Measurements from ENCODE around the gene OR4K1.
"Not testable (repeated sequence)": the region's sequence is repeated elsewhere in the genome, so short reads cannot be mapped to it uniquely, and the experiment has no call there.

OR4K1 gene, protein sequence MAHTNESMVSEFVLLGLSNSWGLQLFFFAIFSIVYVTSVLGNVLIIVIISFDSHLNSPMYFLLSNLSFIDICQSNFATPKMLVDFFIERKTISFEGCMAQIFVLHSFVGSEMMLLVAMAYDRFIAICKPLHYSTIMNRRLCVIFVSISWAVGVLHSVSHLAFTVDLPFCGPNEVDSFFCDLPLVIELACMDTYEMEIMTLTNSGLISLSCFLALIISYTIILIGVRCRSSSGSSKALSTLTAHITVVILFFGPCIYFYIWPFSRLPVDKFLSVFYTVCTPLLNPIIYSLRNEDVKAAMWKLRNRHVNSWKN

DNA sequence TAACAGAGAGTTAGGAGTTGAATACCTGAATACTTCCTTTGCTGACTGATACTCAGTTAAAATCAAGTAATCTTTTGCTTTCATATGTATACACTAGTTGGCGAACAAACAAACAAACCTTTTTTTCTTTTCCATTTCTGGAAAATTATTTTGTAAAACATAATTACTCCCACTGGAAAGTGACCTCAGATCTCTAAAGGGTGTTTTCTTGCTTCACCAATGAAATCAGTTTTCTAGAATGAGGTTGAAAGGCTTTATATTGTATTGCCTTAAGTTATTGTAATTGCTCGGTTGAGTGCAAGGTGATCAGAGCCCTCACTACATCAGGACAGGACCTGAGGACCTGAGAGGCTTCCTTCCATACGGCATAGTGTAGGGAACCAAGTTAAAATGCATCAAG lies at the start of gene OR4K1:
OR4K1 (plus strand) TSS at position 301 of the 400 bp plus-strand sequence. CDS start 4,750 bp downstream, outside the sequence.
- no peak for DNase-seq (ENCODE audit: low read depth in 2 of 3, low spot score in 1 of 3)

DNA sequence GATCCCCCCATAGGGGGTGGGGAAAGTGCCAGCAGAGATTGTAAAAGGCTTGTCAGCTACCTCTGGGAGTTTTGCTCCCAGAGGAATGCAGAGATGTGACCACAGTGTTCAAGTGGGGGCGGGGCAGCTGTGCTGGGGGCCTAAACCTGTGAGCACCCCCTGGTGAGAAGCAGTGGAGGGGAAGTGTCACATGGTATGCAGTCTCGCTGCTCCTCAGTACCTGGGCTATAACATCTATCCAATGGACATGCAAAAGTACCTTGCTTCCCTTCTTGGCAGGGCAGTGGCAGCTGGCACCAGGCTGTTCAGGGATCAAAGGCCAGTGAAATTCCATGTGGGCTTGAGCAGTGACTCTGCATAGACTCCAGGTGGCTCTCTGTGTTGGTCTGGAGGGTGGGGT lies 35.4 kb upstream of the OR4K1 start:
- DNase-seq (ENCODE audit: low read depth in 2 of 3, low spot score in 1 of 3), result no peak

DNA sequence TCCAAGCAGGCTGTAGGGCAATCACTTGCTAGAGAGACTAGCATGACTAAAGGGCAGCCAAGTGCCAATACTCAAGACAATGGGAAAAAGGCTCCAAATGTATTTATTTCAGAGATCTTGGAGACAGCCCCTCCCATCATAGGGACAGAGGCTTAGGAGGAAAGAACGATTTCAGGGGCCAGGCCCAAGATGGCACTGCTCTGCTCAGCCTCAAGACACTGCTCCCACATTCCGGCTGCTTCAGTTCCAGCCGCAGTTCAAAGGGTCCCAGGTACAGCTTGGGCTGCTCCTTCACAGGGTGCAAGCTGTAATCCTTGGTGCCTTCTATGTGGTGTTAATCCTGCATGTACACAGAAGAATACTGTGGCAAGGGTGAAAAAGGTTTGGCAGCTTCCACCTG lies 29.7 kb upstream of the OR4K1 start:
- DNase-seq (ENCODE audit: low read depth in 2 of 3, low spot score in 1 of 3), result no peak

DNA sequence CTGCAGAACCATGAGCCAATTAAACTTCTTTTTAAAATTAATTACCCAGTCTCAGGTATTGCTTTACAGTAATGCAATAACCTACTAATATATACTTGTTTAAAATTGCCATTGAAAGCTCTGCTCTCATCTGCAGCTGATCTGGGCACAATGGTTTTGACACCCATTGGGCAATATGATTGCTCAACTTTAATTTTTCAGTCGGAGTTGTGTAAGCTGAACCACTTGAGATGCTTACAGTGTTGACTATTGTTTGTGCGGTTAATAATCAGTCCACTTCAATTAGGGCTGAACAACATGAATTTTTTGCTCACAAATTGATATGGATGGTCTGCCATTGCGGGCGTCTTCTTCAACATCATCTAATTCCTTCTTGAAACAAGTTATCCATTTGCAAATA lies 28.3 kb upstream of the OR4K1 start:
- DNase-seq (ENCODE audit: low read depth in 2 of 3, low spot score in 1 of 3), result no peak

DNA sequence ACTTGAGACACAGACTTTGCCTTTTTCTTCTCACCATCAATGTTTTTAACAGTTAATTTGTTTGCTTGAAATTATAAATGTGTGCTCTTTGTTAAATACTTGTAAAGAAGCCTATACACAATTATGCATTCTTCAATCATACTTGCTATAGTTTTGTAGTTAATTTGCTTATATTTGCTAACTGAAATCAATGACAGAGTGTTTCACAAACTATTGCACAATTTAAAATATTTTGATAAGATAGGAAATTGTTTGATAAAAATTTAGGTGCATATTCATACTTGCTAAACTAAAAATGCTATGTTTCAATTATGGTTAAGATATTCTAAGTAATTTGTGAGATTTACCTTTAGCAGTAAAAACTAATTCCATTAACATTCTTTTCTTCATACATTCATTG lies 24.1 kb upstream of the OR4K1 start:
- no peak for DNase-seq (ENCODE audit: low read depth in 2 of 3, low spot score in 1 of 3)

DNA sequence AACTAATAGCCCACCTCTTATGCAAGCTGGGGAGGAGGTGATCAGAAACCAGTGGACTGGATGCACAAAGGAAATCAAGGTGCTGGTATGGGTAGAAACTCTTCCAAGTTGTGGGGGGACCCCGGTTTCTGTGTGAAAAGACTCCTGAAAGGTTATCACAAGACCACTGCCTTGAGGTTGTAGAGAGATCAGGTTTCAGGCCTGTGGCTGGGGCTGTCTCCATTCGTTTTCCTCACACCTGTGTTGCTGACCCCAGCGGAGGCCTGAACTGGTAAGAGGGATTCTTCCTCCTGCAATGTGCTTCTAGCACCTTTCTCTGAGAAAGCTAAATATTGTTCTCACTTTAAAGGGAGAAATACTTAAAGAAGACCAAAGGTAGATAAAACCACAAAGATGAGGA lies 19.6 kb upstream of the OR4K1 start:
- no peak for DNase-seq (ENCODE audit: low read depth in 2 of 3, low spot score in 1 of 3)

DNA sequence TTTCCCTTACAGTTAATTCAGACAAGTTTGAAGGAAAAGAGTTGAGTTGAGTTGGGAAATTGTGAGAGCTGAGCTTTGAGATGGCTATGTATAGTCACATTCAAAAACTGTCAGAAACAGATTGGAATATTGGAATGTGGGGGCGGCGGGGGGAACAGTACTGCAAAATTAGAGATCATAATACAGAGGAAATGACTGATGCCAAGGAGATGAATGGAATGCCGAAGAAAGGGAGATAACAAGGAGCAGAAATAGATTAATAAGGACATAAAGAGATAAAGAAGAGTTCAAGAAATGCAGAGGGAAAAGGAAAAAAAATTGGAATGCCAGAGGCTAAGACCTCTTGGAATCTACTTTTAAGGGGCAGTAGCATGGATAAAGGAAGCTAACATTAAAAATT lies 13.5 kb upstream of the OR4K1 start:
- DNase-seq (ENCODE audit: low read depth in 2 of 3, low spot score in 1 of 3), result no peak

DNA sequence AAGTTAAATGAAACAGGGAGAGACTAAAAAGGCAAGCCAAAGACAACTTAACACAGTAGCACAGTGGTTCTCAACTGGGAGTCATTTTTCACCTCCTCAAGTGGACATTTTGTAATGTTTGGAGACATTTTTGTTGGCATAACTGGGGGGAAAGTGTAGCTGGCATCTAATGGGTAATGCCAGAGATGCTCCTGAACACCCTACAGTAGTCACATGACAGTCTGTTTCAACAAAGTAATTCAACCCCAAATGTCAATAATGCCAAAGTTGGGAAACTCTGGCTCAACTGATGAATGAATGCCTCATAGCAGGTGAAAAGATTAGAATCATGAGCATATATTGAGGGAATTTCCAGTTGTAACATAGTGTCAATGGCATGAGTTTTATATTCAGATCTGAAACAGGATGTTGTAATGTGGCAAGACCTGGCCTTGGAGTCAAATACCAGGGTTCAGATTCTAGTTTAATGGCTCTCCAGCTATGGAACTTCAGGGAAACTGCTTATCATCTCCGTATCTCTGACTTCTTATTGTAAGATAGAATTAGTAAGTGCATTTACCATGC lies 12.7 kb upstream of the OR4K1 start:
- DNase-seq (ENCODE audit: low read depth in 2 of 3, low spot score in 1 of 3), result no peak

DNA sequence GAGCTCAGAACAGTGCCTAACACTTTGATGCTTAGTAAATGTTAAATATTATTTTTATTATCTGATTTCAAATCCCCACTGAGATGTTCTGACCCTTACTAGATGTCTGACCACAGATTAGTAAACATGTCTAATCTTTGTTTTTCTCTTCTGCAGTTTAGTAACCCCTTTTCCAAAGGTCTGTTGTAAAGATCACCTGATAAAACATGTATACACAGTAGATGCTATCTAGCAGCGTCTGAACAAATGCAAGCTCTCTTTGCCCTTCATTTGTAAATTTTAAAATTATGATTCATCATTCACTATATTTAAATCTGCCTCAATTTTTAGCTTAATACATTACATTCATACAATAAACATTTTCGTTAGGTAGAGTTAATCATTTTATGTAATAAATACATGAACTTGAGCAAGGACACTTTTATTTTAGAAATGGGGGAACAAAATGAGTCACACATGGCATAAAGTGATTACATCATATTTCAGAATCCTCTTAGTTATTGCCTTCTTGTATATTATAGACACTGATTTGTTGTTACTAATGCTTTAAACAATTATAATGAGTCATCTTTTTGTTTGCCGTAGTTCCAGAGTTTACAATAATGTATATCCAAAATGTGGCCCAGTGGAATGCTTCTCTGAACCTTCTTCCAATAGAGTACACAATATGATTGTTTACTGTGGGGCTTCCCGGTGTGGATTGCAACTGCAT lies 12.0 kb upstream of the OR4K1 start:
- no peak for DNase-seq (ENCODE audit: low read depth in 2 of 3, low spot score in 1 of 3)

DNA sequence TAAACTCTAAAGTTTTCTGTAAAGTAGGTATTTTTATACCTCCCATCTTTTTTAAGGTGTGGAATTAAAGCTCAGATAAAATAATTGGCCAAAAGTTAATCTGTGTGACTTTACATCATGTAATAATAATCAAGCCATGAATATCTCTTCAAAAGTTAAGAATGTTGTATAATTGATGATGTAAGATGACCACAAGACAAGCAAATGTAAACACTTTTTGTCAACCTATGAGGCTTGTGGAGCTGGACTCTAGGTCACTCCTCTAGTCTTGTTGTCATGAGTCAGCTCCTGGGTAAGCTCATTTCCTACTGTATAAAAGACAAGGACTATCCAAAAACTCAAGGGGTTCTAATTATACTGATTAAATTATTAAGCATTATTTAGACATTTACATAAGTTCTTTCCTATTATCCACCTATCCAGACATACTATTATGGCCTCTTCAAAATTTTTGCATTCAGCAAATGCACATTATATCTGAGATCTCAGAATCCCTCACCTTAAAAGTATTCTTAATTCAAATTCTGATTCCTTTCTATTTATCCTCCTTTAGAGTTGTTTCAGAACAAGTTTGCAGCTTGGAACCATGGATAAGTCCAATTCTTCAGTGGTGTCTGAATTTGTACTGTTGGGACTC lies 10.6 kb upstream of the OR4K1 start, which contains the start of gene OR4K5:
OR4K5 (plus strand) TSS at position 587 of the 637 bp plus-strand sequence; CDS start at position 587, 0 bp downstream.
- no peak for DNase-seq (ENCODE audit: low read depth in 2 of 3, low spot score in 1 of 3)

DNA sequence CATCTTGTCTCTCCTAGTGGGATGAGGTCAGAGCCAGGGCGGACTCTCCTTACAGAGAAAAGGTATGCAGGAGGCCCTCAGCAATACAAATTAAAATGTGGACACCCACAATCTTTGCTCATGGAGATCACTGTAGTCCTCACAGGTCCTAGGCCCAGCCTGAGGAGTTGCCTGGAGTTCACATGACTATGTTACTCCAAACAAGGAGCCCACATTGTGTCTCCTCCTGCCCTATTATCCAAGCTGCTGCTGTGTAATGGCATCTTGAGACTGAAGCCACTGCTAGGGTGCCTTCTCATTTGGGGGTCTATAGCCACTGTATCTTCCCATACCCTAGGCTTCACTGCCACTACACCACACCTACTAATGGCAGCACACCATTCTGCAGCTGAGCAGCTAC lies 11.0 kb downstream of the OR4K1 start:
- DNase-seq (ENCODE audit: low read depth in 2 of 3, low spot score in 1 of 3), result no peak

DNA sequence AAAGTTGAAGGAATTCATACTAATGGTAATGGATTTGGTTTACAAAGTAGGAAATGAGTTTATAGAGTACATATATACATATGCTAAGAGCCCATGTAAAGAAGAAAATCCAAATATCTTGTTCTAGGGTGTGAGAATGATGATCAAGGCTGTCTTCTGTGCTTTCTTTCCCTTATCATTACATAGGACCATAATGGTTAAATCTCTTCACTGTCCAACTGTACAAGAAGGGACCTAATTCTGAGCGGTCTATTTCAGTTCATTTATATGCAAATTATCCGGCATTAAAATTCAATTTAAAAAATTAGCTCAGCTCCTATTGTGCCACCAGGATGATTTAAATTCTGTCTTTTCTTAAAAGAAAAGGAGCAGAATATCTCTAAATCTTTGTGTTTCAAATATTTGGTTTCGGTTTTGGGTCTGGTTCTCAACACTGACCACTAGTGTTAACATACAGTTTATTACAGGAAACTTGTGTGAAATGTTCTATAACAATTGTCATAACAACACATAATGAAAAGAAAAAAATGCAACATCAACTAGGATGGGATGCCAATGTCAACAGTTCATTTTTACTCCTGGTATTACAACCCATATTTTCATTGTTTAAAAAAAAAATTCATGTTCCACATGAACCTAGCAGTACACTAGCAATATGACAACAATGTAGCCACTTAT lies 16.8 kb downstream of the OR4K1 start:
- DNase-seq (ENCODE audit: low read depth in 2 of 3, low spot score in 1 of 3), result no peak

DNA sequence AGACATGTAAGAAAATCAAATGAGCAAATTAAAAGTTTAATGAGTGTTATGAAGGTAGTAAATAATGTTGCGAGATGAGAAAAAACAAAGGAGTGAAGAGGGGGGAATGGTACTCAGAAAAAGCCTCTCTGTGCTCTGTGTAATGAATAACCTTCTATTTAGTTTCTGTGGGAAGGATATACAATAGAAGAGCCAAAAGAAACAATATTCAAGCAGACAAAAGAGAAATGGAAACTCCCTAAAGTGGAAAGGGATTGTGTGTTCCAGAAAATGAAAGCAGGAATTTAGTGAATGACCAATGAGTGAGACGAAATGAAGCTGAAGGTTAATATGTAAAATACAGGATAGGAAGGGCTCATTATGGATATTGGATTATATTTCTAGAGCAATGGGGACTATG lies 18.5 kb downstream of the OR4K1 start:
- no peak for DNase-seq (ENCODE audit: low read depth in 2 of 3, low spot score in 1 of 3)

DNA sequence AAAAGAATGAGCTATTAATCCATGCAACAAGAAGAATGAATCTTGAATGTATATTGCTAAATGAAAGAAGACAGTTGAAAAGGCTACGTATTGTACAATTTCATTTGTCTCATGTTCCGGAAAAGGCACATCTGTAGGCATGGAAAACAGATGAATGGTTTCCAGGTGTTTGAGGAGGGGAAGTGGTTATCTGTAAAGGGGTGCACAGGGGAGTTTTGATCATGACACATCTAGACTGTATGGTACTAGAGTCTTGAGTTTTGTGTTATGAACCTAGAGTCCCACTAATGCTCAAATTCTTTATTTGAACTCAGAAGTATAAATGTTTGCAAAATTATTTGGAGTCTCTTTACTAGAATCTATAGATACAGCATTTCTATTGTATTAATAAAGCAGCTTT lies 39.0 kb downstream of the OR4K1 start:
- DNase-seq (ENCODE audit: low read depth in 2 of 3, low spot score in 1 of 3), result not testable (repeated sequence)

DNA sequence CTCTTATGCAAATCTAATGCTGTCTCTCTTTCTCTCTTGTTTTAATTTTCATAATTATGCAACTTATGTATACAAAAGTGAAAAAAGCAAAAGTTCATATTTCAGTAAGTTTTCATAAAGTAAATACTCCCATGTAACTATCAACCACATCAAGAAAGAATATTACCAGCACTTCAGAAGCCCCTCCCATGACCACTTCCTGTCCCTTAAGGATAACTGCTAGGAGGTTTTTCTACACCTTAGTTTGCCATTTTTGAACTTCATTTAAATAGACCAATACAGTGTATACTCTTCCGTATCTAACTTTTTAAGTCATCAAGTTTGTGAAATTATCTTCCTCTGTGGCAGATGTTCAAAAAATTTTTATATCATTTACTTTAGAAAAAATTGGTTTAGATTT lies 44.1 kb downstream of the OR4K1 start:
- no peak for DNase-seq (ENCODE audit: low read depth in 2 of 3, low spot score in 1 of 3)

DNA sequence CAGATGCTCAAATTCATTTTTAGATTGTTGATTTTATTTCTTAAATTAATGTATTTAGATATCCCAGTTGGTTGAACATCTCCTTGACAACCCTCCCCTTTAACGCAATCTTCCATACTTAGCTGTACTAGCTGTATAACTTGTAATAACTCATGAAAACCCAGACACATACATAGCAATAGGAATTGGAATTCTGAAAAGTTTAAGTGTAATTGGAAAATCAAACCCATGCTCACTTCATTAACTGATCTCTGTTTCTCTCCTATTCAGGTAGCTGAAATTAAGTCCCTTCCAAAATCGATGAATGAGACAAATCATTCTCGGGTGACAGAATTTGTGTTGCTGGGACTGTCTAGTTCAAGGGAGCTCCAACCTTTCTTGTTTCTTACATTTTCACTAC lies 44.6 kb downstream of the OR4K1 start, which contains the start of gene OR4K15:
OR4K15 (plus strand) TSS at position 301 of the 400 bp plus-strand sequence; CDS start at position 301, 0 bp downstream.
- no peak for DNase-seq (ENCODE audit: low read depth in 2 of 3, low spot score in 1 of 3)
